H1 (cell line): Measurements from ENCODE around the gene MPPE1. TPM values are rescaled to one million over a fixed set of nuclear protein-coding genes. Genes with fewer than 3 reads are reported as not detected.

Source experiments
- ASH2L ChIP-seq: fragments of 200-600, 300-600 bp; sonication (generic); IDR thresholded peaks from one replicate; pipeline ENCODE4 v1.7.1; 2017; ENCODE audit warnings: low read length
- BCL11A ChIP-seq, 2 experiments: IDR thresholded peaks; one replicate each; pipeline ENCODE4 v1.6.1; 2011; ENCODE audit warnings: low read depth in 2 of 2, low read length in 2 of 2, mild to moderate bottlenecking in 2 of 2
- CEBPB ChIP-seq: IDR thresholded peaks from 2 replicates; pipeline ENCODE4 v1.6.1; 2012; ENCODE audit warnings: low read depth, low read length
- CHD7 ChIP-seq: fragments of 300-600 bp; sonication (generic); IDR thresholded peaks from 2 replicates; pipeline ENCODE4 v1.7.1; 2012; ENCODE audit warnings: low read length, moderate library complexity, mild to moderate bottlenecking, inconsistent platforms; ENCODE audit not compliant: insufficient replicate concordance
- HDAC6 ChIP-seq: IDR thresholded peaks from one replicate; pipeline ENCODE4 v1.7.1; 2012; ENCODE audit warnings: low read depth, mild to moderate bottlenecking, inconsistent platforms, low read length, moderate library complexity
- JUN ChIP-seq: IDR thresholded peaks from 2 replicates; pipeline ENCODE4 v1.6.1; 2011; ENCODE audit warnings: low read depth, mild to moderate bottlenecking, improper control_type of control experiment, low read length
- KDM4A ChIP-seq: IDR thresholded peaks from one replicate; pipeline ENCODE4 v1.7.1; 2012; ENCODE audit warnings: low read depth, mild to moderate bottlenecking, moderate library complexity, low read length, inconsistent platforms; ENCODE audit not compliant: severe bottlenecking
- RBBP5 ChIP-seq: IDR thresholded peaks from 2 replicates; pipeline ENCODE4 v1.7.1; 2012; ENCODE audit warnings: low read depth, mild to moderate bottlenecking, inconsistent platforms, low read length, moderate library complexity, borderline replicate concordance
- SP2 ChIP-seq: IDR thresholded peaks from 2 replicates; pipeline ENCODE4 v1.6.1; 2012; ENCODE audit warnings: mild to moderate bottlenecking, low read length, inconsistent platforms
- SP4 ChIP-seq: IDR thresholded peaks from 2 replicates; pipeline ENCODE4 v1.6.1; 2012; ENCODE audit warnings: low read length, inconsistent platforms
- SUZ12 ChIP-seq: fragments of 200-600 bp; sonication (generic); IDR thresholded peaks from 2 replicates; pipeline ENCODE4 v1.6.1; 2012; ENCODE audit warnings: mild to moderate bottlenecking, inconsistent platforms, low read length, moderate library complexity, mixed read lengths
- TEAD4 ChIP-seq: IDR thresholded peaks from 2 replicates; pipeline ENCODE4 v1.6.1; 2012; ENCODE audit warnings: low read depth, low read length, inconsistent platforms, mixed read lengths
- polyA plus RNA-seq, 7 experiments: library from polyadenylated mRNA; depleted of rRNA in 3 of 7; stranded (reverse) in 5 of 7; unstranded in 2 of 7; fragments of >200 nt in 5 of 7; fragments of 200-250 nt in 2 of 7; gene quantifications; 1 replicate in 5 of 7; 2 replicates in 1 of 7; 4 replicates in 1 of 7; pipeline versions ENCODE4 v1.2.1 to v1.2.3, GENCODE V29; 2011 to 2013; ENCODE audit warnings: missing spikeins in 2 of 7, mixed read lengths in 2 of 7
- total RNA-seq: library from RNA; stranded (reverse); fragmentation: NEBNext Ultra II Directional; extraction: Animal tissue kit (Norgen Biotek cat#: 25700); gene quantifications from 2 replicates; pipeline ENCODE4 v1.2.1, GENCODE V29; 2021

The MPPE1 gene
- total and polyA plus RNA-seq, 2 of the 8 experiments (the other 6 are each of a cell fraction or from before 2014, with no cell fraction given) = 13.7 to 20.9 TPM

- TF ChIP-seq CHD7 (no peak), SUZ12 (no peak), BCL11A (IDR thresholded peaks at IDR 0.05; ENCODE audit: low read depth in 2 of 2, low read length in 2 of 2) (no peak), TEAD4 (no peak), JUN (no peak), ASH2L (peak; percentile 94), RBBP5 (peak; percentile 82), KDM4A (peak; percentile 99), SP4 (no peak), SP2 (no peak), CEBPB (no peak), HDAC6 (no peak)
Observed at GRCh38 chr18:11851146-11851805, 56.8 kb downstream of the MPPE1 start, which contains the start of gene CHMP1B (continued).
